HFFc6 (cell line): ENCODE results near the gene RNLS. TPM values are rescaled to one million over a fixed set of nuclear protein-coding genes. Genes with fewer than 3 reads are reported as not detected.
A peak's percentile ranks its signal among the peaks of the same experiment; 100 is the strongest.

Experiments used
- DNase-seq: peaks from one replicate; pipeline ENCODE4 v3.0.0-alpha.2; 2018
- H3K27ac Mint-ChIP-seq: 2 replicates; pipeline ENCODE4 v1.8.0; 2020; ENCODE audit warnings: mild to moderate bottlenecking, mixed read lengths
- H3K27me3 Mint-ChIP-seq: 2 replicates; pipeline ENCODE4 v1.8.0; 2021; ENCODE audit warnings: mild to moderate bottlenecking, moderate library complexity, mixed read lengths; ENCODE audit not compliant: insufficient read depth
- H3K36me3 Mint-ChIP-seq: 2 replicates; pipeline ENCODE4 v1.8.0; 2021; ENCODE audit warnings: low read depth, mixed read lengths
- H3K4me1 Mint-ChIP-seq: 2 replicates; pipeline ENCODE4 v1.8.0; 2020; ENCODE audit warnings: low read depth, mixed read lengths
- H3K4me3 Mint-ChIP-seq: 2 replicates; pipeline ENCODE4 v1.8.0; 2020; ENCODE audit warnings: mild to moderate bottlenecking, moderate library complexity, mixed read lengths
- H3K9me3 Mint-ChIP-seq: 2 replicates; pipeline ENCODE4 v1.8.0; 2020; ENCODE audit warnings: mild to moderate bottlenecking, mixed read lengths
- total RNA-seq, 6 experiments: library from RNA; stranded (reverse); fragmentation: NEBNext Ultra II Directional; extraction: Animal tissue kit (Norgen Biotek cat#: 25700); gene quantifications; 2 replicates in 1 of 6; 3 replicates in 5 of 6; pipeline ENCODE4 v1.2.3, GENCODE V29; 2021
- TF ChIP-seq, protein P1 (sequence below): fragments of 200-600 bp; sonication (generic); IDR thresholded peaks from 2 replicates; pipeline ENCODE4 v1.5.0; 2021; ENCODE audit warnings: antibody characterized with exemption, mild to moderate bottlenecking

The RNLS gene
- total RNA-seq, 6 experiments from 2014 or later: 1.8 to 3.1 (median 2.4) TPM

DNA sequence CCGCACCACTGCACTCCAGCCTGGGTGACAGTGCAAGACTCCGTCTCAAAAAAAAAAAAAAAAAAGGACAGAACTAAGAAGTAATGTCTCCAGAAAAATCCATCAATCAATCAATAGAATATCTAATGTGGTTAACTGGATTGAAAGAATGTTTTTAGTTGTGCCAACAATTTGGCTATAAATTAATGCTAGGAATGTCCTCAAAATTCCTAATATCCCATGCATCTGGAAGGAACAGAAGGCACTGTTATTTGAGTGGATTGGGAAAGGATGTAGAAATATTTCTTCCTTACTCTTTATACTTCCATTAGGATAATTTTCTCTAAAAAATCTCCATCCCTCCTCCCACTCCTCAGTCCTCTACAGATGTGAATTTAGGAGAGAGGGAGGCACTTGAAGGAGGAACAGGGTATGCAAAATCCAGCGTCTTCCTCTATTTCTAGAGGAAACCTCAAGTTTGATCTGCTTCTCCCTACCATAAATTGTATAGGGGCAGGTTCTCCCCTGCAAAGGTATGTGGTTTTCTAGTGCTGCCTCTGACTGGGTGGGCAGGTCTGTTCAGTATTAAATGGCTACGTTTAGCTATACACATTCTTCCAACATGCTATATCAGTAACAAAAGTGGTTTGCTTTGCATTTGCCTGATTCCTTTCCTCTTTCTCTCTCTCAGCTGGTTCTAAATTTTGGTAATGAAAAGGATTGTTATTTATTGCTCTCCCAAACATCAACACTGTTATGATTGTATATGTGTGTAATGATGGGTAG is 54.1 kb downstream of the RNLS start:
- TF ChIP-seq, protein P1, sequence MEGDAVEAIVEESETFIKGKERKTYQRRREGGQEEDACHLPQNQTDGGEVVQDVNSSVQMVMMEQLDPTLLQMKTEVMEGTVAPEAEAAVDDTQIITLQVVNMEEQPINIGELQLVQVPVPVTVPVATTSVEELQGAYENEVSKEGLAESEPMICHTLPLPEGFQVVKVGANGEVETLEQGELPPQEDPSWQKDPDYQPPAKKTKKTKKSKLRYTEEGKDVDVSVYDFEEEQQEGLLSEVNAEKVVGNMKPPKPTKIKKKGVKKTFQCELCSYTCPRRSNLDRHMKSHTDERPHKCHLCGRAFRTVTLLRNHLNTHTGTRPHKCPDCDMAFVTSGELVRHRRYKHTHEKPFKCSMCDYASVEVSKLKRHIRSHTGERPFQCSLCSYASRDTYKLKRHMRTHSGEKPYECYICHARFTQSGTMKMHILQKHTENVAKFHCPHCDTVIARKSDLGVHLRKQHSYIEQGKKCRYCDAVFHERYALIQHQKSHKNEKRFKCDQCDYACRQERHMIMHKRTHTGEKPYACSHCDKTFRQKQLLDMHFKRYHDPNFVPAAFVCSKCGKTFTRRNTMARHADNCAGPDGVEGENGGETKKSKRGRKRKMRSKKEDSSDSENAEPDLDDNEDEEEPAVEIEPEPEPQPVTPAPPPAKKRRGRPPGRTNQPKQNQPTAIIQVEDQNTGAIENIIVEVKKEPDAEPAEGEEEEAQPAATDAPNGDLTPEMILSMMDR: no peak
- H3K4me3 Mint-ChIP-seq: no peak overlapping the region
- H3K36me3 Mint-ChIP-seq: no peaks in the 10 kb centered on the region
- H3K27ac Mint-ChIP-seq: no peak overlapping the region
- no peaks in the 10 kb centered on the region for H3K9me3 Mint-ChIP-seq
- H3K27me3 Mint-ChIP-seq: no peaks in the 10 kb centered on the region; the same call in 1 of the 2 replicates
- DNase-seq: no peak
- peaks cover 33% of the 10 kb centered on the region for H3K4me1 Mint-ChIP-seq

DNA sequence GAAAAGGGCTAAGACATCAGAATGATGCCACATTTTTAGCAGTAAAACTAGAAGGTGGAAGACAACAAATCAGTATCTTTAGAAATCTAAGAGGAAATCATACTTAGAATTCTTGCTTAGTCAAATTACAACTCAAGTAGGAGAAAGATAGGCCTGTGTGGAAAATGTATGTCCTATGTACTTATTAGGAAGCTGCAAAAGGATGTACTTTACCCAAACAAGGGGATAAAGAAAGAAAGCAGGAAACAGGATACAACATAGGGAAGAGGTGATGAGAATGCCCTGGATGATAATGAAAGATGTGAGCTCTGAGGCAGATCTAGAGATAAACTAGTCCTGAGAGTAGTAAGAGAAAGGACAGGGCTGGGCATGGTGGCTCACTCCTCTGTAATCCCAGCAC is 54.9 kb downstream of the RNLS start:
- no peaks in the 10 kb centered on the region for H3K36me3 Mint-ChIP-seq
- TF ChIP-seq, protein P1: no peak
- H3K9me3 Mint-ChIP-seq: no peaks in the 10 kb centered on the region
- peak overlapping the region; percentile 3; the same call in 1 of the 2 replicates for H3K4me3 Mint-ChIP-seq
- no peaks in the 10 kb centered on the region; the same call in 1 of the 2 replicates for H3K27me3 Mint-ChIP-seq
- DNase-seq: peak; percentile 11
- peaks cover 33% of the 10 kb centered on the region for H3K4me1 Mint-ChIP-seq
- H3K27ac Mint-ChIP-seq: peak overlapping the region; percentile 27

DNA sequence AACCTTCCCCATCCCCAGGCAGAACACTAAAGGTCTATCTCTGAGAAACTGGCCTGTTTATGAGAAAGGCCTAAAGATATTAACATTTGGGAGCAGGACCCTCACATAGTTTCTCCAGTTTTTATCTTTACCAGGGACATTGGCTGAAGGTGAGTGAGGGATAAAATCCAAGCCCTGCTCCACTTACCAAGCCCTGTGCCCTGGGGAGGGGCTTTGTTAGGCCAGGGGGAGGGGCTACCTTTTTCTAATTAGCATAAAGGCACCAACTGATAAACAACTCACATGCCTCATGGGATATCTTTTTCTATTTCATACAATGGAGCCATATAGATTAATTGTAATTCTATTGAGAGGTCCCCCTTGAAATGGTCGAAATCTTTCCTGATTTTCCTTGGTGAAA is 55.9 kb downstream of the RNLS start:
- DNase-seq: no peak
- TF ChIP-seq, protein P1: no peak
- Mint-ChIP-seq H3K27me3 (no peaks in the 10 kb centered on the region; the same call in 1 of the 2 replicates), H3K36me3 (no peaks in the 10 kb centered on the region), H3K4me3 (no peak overlapping the region), H3K4me1 (peaks cover 33% of the 10 kb centered on the region), H3K9me3 (no peaks in the 10 kb centered on the region), H3K27ac (no peak overlapping the region)

DNA sequence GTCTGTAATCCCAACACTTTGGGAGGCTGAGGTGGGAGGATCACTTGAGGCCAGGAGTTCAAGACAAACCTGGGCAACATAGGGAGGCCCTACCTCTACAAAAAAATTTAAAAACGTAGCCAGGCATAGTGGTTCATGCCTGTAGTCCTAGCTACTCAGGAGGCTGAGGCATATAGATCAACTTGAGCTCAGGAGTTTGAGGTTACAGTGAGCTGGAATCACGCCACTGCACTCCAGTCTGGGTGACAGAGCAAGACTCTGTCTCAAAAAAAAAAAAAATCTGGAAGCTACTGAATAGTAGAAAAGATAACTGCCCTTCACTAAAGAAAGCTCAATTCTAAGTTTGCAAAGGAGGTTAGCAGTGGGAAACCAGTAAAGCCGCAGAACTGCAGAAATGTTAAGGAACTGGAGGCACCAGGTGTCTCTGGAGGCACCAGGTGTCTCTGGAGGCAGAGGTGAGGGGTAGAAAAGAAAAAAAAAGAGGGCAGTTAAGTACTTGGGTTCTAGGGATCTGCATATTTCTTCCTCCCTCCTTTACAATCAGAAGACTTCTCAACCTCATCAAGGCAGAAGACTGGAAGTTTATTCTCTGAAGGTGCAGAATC is 56.5 kb downstream of the RNLS start:
- Mint-ChIP-seq H3K27ac (no peak overlapping the region), H3K36me3 (no peaks in the 10 kb centered on the region), H3K9me3 (no peaks in the 10 kb centered on the region), H3K4me3 (no peak overlapping the region), H3K4me1 (peaks cover 33% of the 10 kb centered on the region), H3K27me3 (no peaks in the 10 kb centered on the region; the same call in 1 of the 2 replicates)
- DNase-seq: no peak
- TF ChIP-seq, protein P1: no peak

DNA sequence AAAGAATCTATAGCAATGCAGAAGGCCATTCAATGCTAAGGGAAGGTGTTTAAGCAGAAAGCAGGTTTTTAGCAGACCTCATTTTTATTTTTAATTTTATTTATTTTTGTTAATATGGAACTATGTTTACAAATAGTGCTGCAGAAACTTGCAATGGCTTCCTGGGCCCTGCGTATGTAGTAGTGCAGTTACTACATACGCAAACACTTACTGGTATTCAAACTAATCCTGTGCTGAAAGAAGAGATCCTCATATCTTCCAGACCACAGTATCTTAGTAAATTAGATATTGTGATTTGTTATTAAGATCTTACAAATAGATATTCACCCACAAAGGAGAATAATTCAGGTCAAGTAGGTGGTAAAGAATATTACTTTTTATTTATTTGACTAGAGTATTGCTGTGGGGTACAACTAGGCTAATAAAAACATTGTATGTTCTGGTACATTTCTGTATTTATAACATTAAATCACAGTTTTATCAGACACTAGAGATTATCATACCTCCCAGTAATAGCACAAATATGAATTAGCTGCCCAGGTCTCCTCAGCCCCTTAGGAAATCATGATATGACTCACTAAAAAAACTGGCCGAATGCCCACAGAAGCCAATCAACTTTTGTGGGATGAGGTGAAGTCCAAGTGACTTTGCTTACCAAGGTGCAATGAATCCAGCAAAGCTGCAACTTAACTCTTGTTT is 57.6 kb downstream of the RNLS start:
- H3K36me3 Mint-ChIP-seq: no peaks in the 10 kb centered on the region
- H3K27ac Mint-ChIP-seq: no peak overlapping the region
- H3K27me3 Mint-ChIP-seq: peaks cover 3% of the 10 kb centered on the region
- H3K4me1 Mint-ChIP-seq: peaks cover 33% of the 10 kb centered on the region
- TF ChIP-seq, protein P1: no peak
- DNase-seq: peak; percentile 57
- H3K9me3 Mint-ChIP-seq: no peaks in the 10 kb centered on the region
- no peak overlapping the region for H3K4me3 Mint-ChIP-seq
